ENCODE results near the gene RNF11.

RNF11 gene

DNA sequence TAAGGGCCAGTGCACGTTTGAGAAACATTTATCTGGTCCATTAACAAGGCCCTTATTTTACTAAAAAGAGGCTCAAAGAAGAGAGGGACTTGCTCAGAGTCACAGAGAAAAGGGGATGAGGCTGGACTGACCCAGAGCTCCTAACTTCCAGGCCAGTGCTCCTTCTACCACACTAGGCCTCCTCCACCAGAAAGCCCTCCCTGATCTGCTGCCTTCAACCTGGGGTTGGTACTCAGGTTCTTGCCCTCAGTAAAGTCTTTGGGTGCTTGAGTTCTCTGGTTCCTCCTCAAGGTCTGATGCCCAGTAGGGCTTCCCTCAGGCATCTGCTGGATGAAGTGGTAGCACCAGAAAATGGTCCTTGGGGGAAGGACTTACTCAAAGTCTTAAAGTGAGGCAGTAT lies 68.3 kb downstream of the RNF11 start:
- TF ChIP-seq POLR2AphosphoS5 (IDR thresholded peaks at IDR 0.05; ENCODE audit: low read depth, low read length), result no peak
- TF ChIP-seq, protein P1, sequence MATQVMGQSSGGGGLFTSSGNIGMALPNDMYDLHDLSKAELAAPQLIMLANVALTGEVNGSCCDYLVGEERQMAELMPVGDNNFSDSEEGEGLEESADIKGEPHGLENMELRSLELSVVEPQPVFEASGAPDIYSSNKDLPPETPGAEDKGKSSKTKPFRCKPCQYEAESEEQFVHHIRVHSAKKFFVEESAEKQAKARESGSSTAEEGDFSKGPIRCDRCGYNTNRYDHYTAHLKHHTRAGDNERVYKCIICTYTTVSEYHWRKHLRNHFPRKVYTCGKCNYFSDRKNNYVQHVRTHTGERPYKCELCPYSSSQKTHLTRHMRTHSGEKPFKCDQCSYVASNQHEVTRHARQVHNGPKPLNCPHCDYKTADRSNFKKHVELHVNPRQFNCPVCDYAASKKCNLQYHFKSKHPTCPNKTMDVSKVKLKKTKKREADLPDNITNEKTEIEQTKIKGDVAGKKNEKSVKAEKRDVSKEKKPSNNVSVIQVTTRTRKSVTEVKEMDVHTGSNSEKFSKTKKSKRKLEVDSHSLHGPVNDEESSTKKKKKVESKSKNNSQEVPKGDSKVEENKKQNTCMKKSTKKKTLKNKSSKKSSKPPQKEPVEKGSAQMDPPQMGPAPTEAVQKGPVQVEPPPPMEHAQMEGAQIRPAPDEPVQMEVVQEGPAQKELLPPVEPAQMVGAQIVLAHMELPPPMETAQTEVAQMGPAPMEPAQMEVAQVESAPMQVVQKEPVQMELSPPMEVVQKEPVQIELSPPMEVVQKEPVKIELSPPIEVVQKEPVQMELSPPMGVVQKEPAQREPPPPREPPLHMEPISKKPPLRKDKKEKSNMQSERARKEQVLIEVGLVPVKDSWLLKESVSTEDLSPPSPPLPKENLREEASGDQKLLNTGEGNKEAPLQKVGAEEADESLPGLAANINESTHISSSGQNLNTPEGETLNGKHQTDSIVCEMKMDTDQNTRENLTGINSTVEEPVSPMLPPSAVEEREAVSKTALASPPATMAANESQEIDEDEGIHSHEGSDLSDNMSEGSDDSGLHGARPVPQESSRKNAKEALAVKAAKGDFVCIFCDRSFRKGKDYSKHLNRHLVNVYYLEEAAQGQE (IDR thresholded peaks at IDR 0.05; ENCODE audit: insufficient read depth in 1 of 2, low read depth in 2 of 2, low read length in 2 of 2), result no peak
- no peak for TF ChIP-seq FOXP2 (optimal IDR thresholded peaks at IDR 0.05; ENCODE audit: borderline replicate concordance, extremely low read depth, extremely low read length, insufficient read depth)
- no peak for TF ChIP-seq TAF1 (IDR thresholded peaks at IDR 0.05; ENCODE audit: borderline replicate concordance, insufficient read depth, low read length)
- TF ChIP-seq SIN3A (IDR thresholded peaks at IDR 0.05; ENCODE audit: borderline replicate concordance, insufficient read depth, low read length), result no peak

DNA sequence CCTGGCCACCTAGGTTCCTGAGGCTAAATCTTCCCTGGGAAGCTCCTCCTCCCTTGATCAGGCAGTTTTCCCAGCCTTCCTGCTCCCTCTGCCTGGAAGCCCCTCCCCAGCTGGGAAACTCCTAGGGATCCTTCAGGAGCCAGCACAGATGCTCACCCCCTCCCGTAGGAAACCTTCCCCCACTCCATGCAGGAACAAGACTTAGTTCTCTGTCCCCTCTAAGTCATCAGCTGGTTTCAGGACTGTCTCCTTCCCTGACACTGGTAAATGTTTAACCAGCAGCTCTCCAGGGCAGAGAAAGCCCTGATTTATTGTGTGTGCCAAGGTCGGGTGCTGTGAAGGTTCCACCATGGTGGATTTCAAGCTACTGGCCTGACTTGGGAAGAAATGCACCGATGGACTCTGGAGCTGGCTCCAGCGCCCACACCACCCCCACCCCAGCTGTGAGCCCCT lies 69.3 kb downstream of the RNF11 start:
- TF ChIP-seq SIN3A (IDR thresholded peaks at IDR 0.05; ENCODE audit: borderline replicate concordance, insufficient read depth, low read length) (no peak), FOXP2 (optimal IDR thresholded peaks at IDR 0.05; ENCODE audit: borderline replicate concordance, extremely low read depth, extremely low read length, insufficient read depth) (no peak), POLR2AphosphoS5 (IDR thresholded peaks at IDR 0.05; ENCODE audit: low read depth, low read length) (no peak), TAF1 (IDR thresholded peaks at IDR 0.05; ENCODE audit: borderline replicate concordance, insufficient read depth, low read length) (no peak)

DNA sequence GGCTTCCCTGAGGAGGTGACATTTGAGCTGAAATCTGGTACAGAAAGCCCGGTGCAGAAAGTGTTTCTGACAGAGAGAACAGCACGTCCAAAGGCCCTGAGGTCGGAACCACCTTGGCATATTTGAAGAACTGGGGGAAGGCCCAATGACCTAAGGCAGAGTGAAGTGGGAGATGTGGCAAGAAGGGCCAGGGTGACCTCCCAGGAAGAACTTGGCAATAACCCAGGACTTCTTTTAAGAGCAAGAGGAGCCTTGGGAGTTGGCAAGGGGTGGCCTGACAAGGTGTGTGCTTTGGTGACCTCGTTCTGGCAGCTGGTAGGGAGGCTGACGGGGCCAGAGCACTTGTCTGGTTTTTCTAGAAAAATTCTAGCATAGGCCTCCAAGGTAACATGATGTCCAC lies 70.9 kb downstream of the RNF11 start:
- no peak for TF ChIP-seq POLR2AphosphoS5 (IDR thresholded peaks at IDR 0.05; ENCODE audit: low read depth, low read length)
- no peak for TF ChIP-seq FOXP2 (optimal IDR thresholded peaks at IDR 0.05; ENCODE audit: borderline replicate concordance, extremely low read depth, extremely low read length, insufficient read depth)
- TF ChIP-seq TAF1 (IDR thresholded peaks at IDR 0.05; ENCODE audit: borderline replicate concordance, insufficient read depth, low read length), result no peak
- no peak for TF ChIP-seq SIN3A (IDR thresholded peaks at IDR 0.05; ENCODE audit: borderline replicate concordance, insufficient read depth, low read length)
- TF ChIP-seq, protein P1 (IDR thresholded peaks at IDR 0.05; ENCODE audit: insufficient read depth in 1 of 2, low read depth in 2 of 2, low read length in 2 of 2), result no peak

DNA sequence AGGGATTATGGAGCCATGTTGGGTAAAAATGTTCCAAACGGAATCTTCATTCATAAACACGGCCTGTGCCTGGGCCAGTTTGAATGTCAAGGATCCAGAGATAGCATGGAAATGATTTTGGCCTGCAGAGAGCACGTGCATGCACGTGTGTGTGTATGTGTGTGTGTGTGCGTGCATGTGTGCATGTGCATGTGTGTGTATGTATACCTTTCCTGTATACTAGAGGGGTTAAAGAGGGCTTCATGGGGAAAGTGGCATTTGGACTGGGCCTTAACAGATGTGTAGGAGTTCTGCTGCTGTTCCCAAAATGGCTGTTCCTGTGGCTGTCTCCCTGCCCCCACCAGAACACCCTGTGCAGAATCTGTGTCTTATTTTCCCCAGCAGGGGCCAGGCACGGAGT lies 72.6 kb downstream of the RNF11 start:
- TF ChIP-seq SIN3A (IDR thresholded peaks at IDR 0.05; ENCODE audit: borderline replicate concordance, insufficient read depth, low read length), result no peak

DNA sequence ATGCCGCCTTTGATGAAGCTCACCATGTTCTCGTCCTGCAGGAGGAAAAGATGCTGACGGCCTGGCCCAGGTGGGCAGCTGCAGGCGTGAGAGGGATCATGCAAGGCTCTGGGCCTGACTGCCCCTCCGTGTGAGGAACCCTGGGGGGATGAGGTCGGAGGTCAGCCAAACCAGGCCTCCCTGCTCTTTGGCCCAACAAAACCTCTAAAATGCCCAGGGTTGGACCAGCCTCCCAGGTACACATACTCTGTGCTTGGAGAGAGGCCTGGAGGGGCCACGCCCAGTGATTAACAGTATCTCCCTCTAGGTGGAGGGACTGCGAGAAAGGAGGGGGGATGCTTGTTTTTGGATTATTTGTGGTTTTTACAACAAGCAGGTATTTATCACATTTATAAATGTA lies 73.2 kb downstream of the RNF11 start:
- no peak for TF ChIP-seq TAF1 (IDR thresholded peaks at IDR 0.05; ENCODE audit: borderline replicate concordance, insufficient read depth, low read length)
- no peak for TF ChIP-seq SIN3A (IDR thresholded peaks at IDR 0.05; ENCODE audit: borderline replicate concordance, insufficient read depth, low read length)
- no peak for TF ChIP-seq FOXP2 (optimal IDR thresholded peaks at IDR 0.05; ENCODE audit: borderline replicate concordance, extremely low read depth, extremely low read length, insufficient read depth)
- TF ChIP-seq POLR2AphosphoS5 (IDR thresholded peaks at IDR 0.05; ENCODE audit: low read depth, low read length), result no peak
- TF ChIP-seq, protein P1 (IDR thresholded peaks at IDR 0.05; ENCODE audit: insufficient read depth in 1 of 2, low read depth in 2 of 2, low read length in 2 of 2), result no peak

DNA sequence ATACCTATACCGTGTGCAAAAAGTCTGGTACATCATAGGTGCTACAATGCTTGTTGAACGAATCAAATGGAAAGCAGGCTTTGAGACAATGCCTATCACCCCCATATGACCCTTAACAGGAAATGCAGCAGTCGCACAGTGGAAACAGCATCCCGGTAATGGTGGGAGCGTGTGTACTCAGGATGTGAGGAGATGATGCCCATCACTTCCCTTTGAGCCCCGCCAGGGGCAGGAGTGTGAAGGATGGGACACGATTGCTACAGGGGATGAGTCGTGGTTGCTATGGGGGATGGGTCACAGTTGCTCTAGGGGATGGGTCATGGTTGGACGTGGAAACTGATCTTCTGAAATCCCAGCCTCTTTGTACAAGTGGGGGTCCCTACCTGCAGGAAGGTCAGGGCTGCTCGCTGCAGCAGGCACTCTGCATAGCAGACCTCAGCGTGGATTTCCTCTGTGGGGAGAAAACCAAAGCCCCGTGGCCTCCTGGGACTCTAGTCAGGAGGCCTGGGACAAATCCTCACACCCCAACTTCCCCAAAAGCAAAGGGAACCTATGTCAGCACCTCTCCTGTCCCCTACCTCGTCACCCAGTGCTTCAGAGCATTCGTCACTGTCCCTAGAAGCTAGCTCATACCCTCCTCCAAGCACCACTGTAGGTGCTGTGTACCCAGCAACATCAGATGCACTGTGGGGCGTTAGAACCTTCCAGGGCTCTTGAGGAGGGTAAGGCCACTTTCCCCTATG lies 75.0 kb downstream of the RNF11 start:
- peak; percentile 62 for TF ChIP-seq FOXP2 (optimal IDR thresholded peaks at IDR 0.05; ENCODE audit: borderline replicate concordance, extremely low read depth, extremely low read length, insufficient read depth)
- TF ChIP-seq, protein P1 (IDR thresholded peaks at IDR 0.05; ENCODE audit: insufficient read depth in 1 of 2, low read depth in 2 of 2, low read length in 2 of 2), result no peak
- TF ChIP-seq SIN3A (IDR thresholded peaks at IDR 0.05; ENCODE audit: borderline replicate concordance, insufficient read depth, low read length), result no peak

Measured in PFSK-1 (cell line).